Stimulated activated CD4-positive, alpha-beta T cell treated with anti-CD3 and anti-CD28 coated beads, Interleukin-4, amount 100 ng/mL, for 24 hours (primary cell): ENCODE measurements around the gene FOLH1.
"Not testable (repeated sequence)": the region's sequence is repeated elsewhere in the genome, so short reads cannot be mapped to it uniquely, and the experiment has no call there.

Source experiments
- DNase-seq: peaks from one replicate; pipeline ENCODE4 v3.0.0-alpha.2; 2020

Gene FOLH1

DNA sequence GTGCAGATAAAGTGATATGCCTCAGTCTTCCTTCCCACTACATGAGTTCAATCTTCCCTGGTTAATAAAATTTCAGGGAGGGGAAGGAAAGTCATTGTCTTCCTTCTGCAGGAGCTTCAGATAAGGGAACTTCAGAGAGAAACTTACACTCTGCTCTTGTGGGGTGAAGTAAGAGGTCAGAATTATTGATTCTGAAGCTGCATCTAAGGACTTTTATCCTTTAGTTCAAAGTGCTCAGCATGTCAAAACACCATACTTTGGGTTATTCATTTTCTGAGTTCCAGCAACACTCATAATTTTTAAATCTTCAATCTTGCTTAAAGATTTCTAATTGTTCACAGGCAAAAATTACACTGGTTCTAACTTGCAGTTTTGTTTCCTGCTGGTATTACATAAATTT is 33.0 kb downstream of the FOLH1 start:
- DNase-seq: not testable (repeated sequence)

GRCh38 chr11:49174691-49175366 is 33.6 kb downstream of the FOLH1 start:
- not testable (repeated sequence) for DNase-seq

DNA sequence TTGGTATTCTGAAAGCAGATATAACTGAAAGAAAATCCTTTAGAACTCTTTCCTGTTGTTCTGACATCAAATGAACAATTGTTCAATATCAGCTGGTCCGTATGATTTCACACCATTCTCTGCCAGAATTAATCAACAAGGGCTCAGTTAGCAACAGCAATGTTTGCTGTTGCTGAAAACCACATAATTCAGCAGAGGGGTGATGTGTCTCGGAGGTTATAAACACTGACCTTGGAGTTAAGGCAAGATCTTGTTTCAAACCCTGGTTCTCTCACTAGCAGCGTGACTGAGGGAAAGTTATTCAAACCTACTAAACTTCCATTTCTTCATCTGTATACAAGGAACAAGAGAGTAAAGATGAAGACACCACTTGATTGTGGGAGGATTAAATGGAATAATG is 36.8 kb downstream of the FOLH1 start:
- DNase-seq: not testable (repeated sequence)

- DNase-seq: not testable (repeated sequence)
Observed at GRCh38 chr11:49169579-49169978, 38.8 kb downstream of the FOLH1 start.

GRCh38 chr11:49168992-49169391 is 39.4 kb downstream of the FOLH1 start:
- DNase-seq: not testable (repeated sequence)

GRCh38 chr11:49151211-49151610 is 57.2 kb downstream of the FOLH1 start:
- no peak for DNase-seq

DNA sequence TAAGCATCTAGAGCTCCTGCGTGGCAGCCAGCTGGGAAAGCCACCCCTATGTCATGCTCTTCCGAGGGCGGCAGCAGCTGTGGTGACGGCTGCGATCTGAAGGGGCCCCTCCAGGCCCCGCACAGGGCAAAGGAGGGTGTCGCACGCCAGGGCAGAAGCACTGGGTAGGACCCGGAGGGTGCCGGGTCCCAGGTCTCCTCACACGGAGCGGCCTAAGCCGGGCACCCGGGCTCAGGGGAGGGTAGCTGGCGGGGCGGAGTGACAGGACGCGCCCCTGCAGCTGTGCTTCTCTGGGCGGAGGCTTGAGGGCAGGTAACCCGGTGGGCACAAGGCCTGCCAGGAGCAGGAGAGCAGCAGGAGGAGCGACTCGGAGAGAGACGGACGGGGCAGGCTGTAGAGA is 106.0 kb downstream of the FOLH1 start:
- not testable (repeated sequence) for DNase-seq
